GM21723 (cell line): ENCODE results near the gene OSBPL2.

Experiments used
- ATAC-seq: cut with Tn5 transposase; IDR thresholded peaks from one replicate; pipeline ENCODE4 v1.9.1; 2021; ENCODE audit warnings: mild to moderate bottlenecking, moderate library complexity; ENCODE audit not compliant: unreplicated experiment

OSBPL2 gene

GRCh38 chr20:62205618-62206387 is 32.5 kb upstream of the OSBPL2 start:
- no peak for ATAC-seq

- ATAC-seq: no peak
These were observed 31.9 kb upstream of the OSBPL2 start for GRCh38 chr20:62206388-62206775.

GRCh38 chr20:62208061-62208794 is 30.1 kb upstream of the OSBPL2 start:
- no peak for ATAC-seq

- ATAC-seq: no peak
These were observed 29.2 kb upstream of the OSBPL2 start for GRCh38 chr20:62208795-62209755.

- ATAC-seq: no peak
These were observed 28.3 kb upstream of the OSBPL2 start for GRCh38 chr20:62209850-62210495.

- no peak for ATAC-seq
These were observed 27.8 kb upstream of the OSBPL2 start for GRCh38 chr20:62210496-62210855.

GRCh38 chr20:62211216-62211615 is 27.1 kb upstream of the OSBPL2 start:
- ATAC-seq: no peak

GRCh38 chr20:62211769-62212288 is 26.5 kb upstream of the OSBPL2 start:
- no peak for ATAC-seq

- no peak for ATAC-seq
These were observed 26.0 kb upstream of the OSBPL2 start for GRCh38 chr20:62212299-62212698.

- ATAC-seq: no peak
These were observed 24.3 kb upstream of the OSBPL2 start for GRCh38 chr20:62214067-62214466.

GRCh38 chr20:62215020-62215990 is 23.0 kb upstream of the OSBPL2 start:
- no peak for ATAC-seq

- ATAC-seq: no peak
These were observed 22.2 kb upstream of the OSBPL2 start for GRCh38 chr20:62215991-62216635.

- ATAC-seq: no peak
These were observed 21.4 kb upstream of the OSBPL2 start for GRCh38 chr20:62216636-62217566.

- no peak for ATAC-seq
These were observed 20.2 kb upstream of the OSBPL2 start for GRCh38 chr20:62217913-62218773.

GRCh38 chr20:62219101-62219991 is 19.0 kb upstream of the OSBPL2 start:
- ATAC-seq: no peak
